Calu3 (cell line): Measurements from ENCODE around the gene SH3RF3. TPM values are rescaled to one million over a fixed set of nuclear protein-coding genes. Genes with fewer than 3 reads are reported as not detected.

Experiments
- BruUV-seq: library from RNA; stranded (reverse); fragments of 400-500 nt; replicated peaks from 2 replicates; lab custom pipeline; 2021; lab: Mats Ljungman, UMichigan
- CTCF ChIA-PET: fragments of 300-600 bp; sonication (Branson Sonifier 250); formaldehyde crosslinking; loops from one replicate; lab custom pipeline; 2022; ENCODE audit warnings: antibody characterized with exemption; lab: Charles Lee
- DNase-seq: peaks from one replicate; pipeline ENCODE4 v3.0.0; 2022
- H3K27ac Mint-ChIP-seq: one replicate; pipeline ENCODE4 v1.8.0; 2022; ENCODE audit warnings: mixed read lengths; ENCODE audit not compliant: unreplicated experiment
- H3K27me3 Mint-ChIP-seq: one replicate; pipeline ENCODE4 v1.8.0; 2022; ENCODE audit warnings: mixed read lengths; ENCODE audit not compliant: unreplicated experiment
- H3K36me3 Mint-ChIP-seq: one replicate; pipeline ENCODE4 v1.8.0; 2022; ENCODE audit warnings: mild to moderate bottlenecking, moderate library complexity, mixed read lengths; ENCODE audit not compliant: insufficient read depth, unreplicated experiment
- H3K4me1 Mint-ChIP-seq: one replicate; pipeline ENCODE4 v1.8.0; 2022; ENCODE audit warnings: mild to moderate bottlenecking, low read depth, mixed read lengths; ENCODE audit not compliant: unreplicated experiment
- H3K4me3 Mint-ChIP-seq: one replicate; pipeline ENCODE4 v1.8.0; 2022; ENCODE audit warnings: mild to moderate bottlenecking, low read depth, moderate library complexity, mixed read lengths; ENCODE audit not compliant: unreplicated experiment
- H3K9me3 Mint-ChIP-seq: one replicate; pipeline ENCODE4 v1.8.0; 2022; ENCODE audit warnings: low read depth, mixed read lengths; ENCODE audit not compliant: unreplicated experiment
- intact Hi-C: fragments of 100-400 bp; cut with micrococcal nuclease; formaldehyde crosslinking; loops from one replicate; pipeline ENCODE4 v1.10.0; 2022; ENCODE audit not compliant: unreplicated experiment
- total RNA-seq: library from RNA; stranded (reverse); gene quantifications from 2 replicates; pipeline ENCODE4 v1.2.3, GENCODE V29; 2022
- TF ChIP-seq, protein P1 (sequence below): fragments of 200-600 bp; IDR thresholded peaks from one replicate; pipeline ENCODE4 v1.8.0; 2022; ENCODE audit warnings: antibody characterized with exemption; ENCODE audit not compliant: unreplicated experiment

Gene SH3RF3
- total RNA-seq, 1 experiment from 2014 or later = 0.17 TPM

DNA sequence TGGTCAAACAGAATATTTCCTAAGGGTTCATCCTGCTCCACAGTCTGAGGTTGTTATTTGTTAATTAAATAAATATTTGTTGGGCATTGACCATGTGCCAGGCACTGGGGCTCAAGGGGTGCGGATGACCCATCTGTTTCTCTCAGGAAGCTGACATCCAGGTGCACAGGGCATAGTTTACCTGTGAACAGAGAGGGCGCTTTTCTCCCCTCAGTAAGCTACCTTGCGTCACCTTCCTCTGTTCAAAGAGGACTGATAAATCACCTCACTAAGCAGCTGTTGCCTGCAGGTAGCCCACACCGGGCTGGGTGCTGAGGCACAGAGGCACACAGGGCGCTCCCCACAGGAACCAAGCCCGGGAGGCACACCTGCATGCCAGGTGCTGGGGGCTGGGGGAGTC, 41.6 kb downstream of the SH3RF3 start:
- H3K4me1 Mint-ChIP-seq = no peaks in the 10 kb centered on the region
- H3K9me3 Mint-ChIP-seq = no peaks in the 10 kb centered on the region
- no peak overlapping the region for H3K27ac Mint-ChIP-seq
- CTCF ChIA-PET = no interaction called here
- no peak overlapping the region for H3K4me3 Mint-ChIP-seq
- H3K36me3 Mint-ChIP-seq = no peaks in the 10 kb centered on the region
- H3K27me3 Mint-ChIP-seq = peaks cover 93% of the 10 kb centered on the region
- BruUV-seq = no TSS peak
- TF ChIP-seq, protein P1, sequence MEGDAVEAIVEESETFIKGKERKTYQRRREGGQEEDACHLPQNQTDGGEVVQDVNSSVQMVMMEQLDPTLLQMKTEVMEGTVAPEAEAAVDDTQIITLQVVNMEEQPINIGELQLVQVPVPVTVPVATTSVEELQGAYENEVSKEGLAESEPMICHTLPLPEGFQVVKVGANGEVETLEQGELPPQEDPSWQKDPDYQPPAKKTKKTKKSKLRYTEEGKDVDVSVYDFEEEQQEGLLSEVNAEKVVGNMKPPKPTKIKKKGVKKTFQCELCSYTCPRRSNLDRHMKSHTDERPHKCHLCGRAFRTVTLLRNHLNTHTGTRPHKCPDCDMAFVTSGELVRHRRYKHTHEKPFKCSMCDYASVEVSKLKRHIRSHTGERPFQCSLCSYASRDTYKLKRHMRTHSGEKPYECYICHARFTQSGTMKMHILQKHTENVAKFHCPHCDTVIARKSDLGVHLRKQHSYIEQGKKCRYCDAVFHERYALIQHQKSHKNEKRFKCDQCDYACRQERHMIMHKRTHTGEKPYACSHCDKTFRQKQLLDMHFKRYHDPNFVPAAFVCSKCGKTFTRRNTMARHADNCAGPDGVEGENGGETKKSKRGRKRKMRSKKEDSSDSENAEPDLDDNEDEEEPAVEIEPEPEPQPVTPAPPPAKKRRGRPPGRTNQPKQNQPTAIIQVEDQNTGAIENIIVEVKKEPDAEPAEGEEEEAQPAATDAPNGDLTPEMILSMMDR = no peak
- no peak for DNase-seq
- intact Hi-C loops = no loop called here

- H3K27ac Mint-ChIP-seq = no peak overlapping the region
- DNase-seq = no peak
- no peaks in the 10 kb centered on the region for H3K4me1 Mint-ChIP-seq
- H3K4me3 Mint-ChIP-seq = no peak overlapping the region
- intact Hi-C loops = no loop called here
- BruUV-seq = no TSS peak
- TF ChIP-seq, protein P1 = no peak
- no peaks in the 10 kb centered on the region for H3K36me3 Mint-ChIP-seq
- H3K9me3 Mint-ChIP-seq = no peaks in the 10 kb centered on the region
- H3K27me3 Mint-ChIP-seq = peaks cover 93% of the 10 kb centered on the region
- CTCF ChIA-PET = interaction anchor here (0.5 kb wide), 1 partner anchor 175 kb away, joined by 3 read pairs; no protein-coding TSS in a partner anchor
Measured at GRCh38 chr2:109171444-109172334, 42.7 kb downstream of the SH3RF3 start.

GRCh38 chr2:109172556-109173105, 43.6 kb downstream of the SH3RF3 start:
- no peak overlapping the region for H3K27ac Mint-ChIP-seq
- BruUV-seq = no TSS peak
- no peak overlapping the region for H3K4me3 Mint-ChIP-seq
- no peaks in the 10 kb centered on the region for H3K9me3 Mint-ChIP-seq
- no peaks in the 10 kb centered on the region for H3K36me3 Mint-ChIP-seq
- CTCF ChIA-PET = no interaction called here
- no peaks in the 10 kb centered on the region for H3K4me1 Mint-ChIP-seq
- intact Hi-C loops = no loop called here
- TF ChIP-seq, protein P1 = no peak
- no peak for DNase-seq
- H3K27me3 Mint-ChIP-seq = peaks cover 89% of the 10 kb centered on the region

DNA sequence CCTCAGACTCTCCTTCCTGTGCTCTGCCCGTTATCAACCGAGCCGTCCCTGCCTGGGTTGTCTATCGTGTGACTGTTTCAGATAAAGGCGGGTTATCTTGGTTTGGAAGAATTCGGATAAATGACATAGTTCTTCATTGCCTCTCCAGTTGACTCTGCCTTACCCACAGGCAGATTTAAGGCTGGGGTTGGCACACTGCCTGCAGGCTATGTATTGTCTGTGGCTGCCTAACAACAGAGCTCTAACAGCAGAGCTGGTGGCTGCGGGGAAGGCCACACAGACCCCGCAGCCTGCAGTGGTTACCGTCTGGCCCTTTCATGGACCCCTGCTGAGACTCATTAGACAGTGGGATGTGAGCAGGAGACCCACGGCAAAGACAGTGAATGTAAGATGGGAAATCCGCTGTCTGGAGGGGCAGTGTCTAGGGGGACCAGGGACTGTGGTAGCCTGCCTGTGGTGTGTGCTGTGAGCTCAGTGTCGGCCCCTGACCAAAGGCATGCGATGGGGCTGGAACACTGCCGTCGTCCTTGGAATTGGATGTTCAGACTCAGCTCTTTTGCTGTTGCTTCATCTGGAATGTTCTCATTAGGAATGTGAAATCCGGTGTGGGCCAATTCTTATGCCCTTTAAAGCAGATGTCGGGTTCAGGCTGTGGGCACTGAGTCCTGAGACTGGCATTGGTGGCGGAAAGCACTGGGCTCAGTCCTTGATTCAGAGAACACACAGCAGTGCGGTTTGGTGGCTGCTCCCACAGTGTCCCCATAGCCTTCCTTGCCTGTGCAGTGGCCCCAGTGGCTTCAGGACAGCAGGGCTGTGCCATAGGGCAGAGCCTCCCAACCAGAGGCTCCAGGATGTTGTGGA, 44.5 kb downstream of the SH3RF3 start:
- no peak overlapping the region for H3K27ac Mint-ChIP-seq
- TF ChIP-seq, protein P1 = no peak
- H3K9me3 Mint-ChIP-seq = no peaks in the 10 kb centered on the region
- no peaks in the 10 kb centered on the region for H3K4me1 Mint-ChIP-seq
- peaks cover 85% of the 10 kb centered on the region for H3K27me3 Mint-ChIP-seq
- DNase-seq = no peak
- CTCF ChIA-PET = no interaction called here
- H3K36me3 Mint-ChIP-seq = no peaks in the 10 kb centered on the region
- intact Hi-C loops = no loop called here
- BruUV-seq = no TSS peak
- H3K4me3 Mint-ChIP-seq = no peak overlapping the region
